SK-MEL-5 (cell line): ENCODE data around the gene DNAH10. TPM values are rescaled to one million over a fixed set of nuclear protein-coding genes. Genes with fewer than 3 reads are reported as not detected.
"Not testable (repeated sequence)": the region's sequence is repeated elsewhere in the genome, so short reads cannot be mapped to it uniquely, and the experiment has no call there.

Source experiments
- DNase-seq: peaks from one replicate; pipeline ENCODE4 v3.0.0-alpha.2; 2016; ENCODE audit warnings: low read depth, low spot score
- in situ Hi-C: cut with HindIII; loops from 2 replicates; pipeline ENCODE4 v1.10.0; 2016; ENCODE audit warnings: low sequenced_read_pairs, high pct_unique_total_duplicates, low pct_unique_long_range_greater_than_20kb
- total RNA-seq: library from RNA; depleted of rRNA; stranded (reverse); fragments of >200 nt; shearing (Covaris generic); gene quantifications from 2 replicates; pipeline ENCODE4 v1.2.3, GENCODE V29; 2014

Gene DNAH10
- total RNA-seq, 1 experiment from 2014 or later: 3.4 TPM

GRCh38 chr12:123942911-123943648 lies 181.0 kb downstream of the DNAH10 start:
- no peak for DNase-seq
- in situ Hi-C loops: no loop called here

- in situ Hi-C loops: no loop called here
- DNase-seq: no peak
Measured at GRCh38 chr12:123943816-123944215, 181.7 kb downstream of the DNAH10 start.

- no peak for DNase-seq
- in situ Hi-C loops: no loop called here
Measured at GRCh38 chr12:123944696-123945095, 182.6 kb downstream of the DNAH10 start.

- DNase-seq: no peak
- in situ Hi-C loops: no loop called here
Measured at GRCh38 chr12:123945287-123946151, 183.4 kb downstream of the DNAH10 start.

GRCh38 chr12:123946152-123946515 lies 184.0 kb downstream of the DNAH10 start:
- in situ Hi-C loops: no loop called here
- DNase-seq: no peak

GRCh38 chr12:123946516-123947505 lies 184.7 kb downstream of the DNAH10 start:
- in situ Hi-C loops, DNase-seq: not testable (repeated sequence)

- DNase-seq, in situ Hi-C loops: not testable (repeated sequence)
Measured at GRCh38 chr12:123947531-123947930, 185.4 kb downstream of the DNAH10 start.

- in situ Hi-C loops: no loop called here
- DNase-seq: no peak
Measured at GRCh38 chr12:123948401-123948795, 186.3 kb downstream of the DNAH10 start.

GRCh38 chr12:123948796-123949769 lies 187.0 kb downstream of the DNAH10 start:
- in situ Hi-C loops: no loop called here
- DNase-seq: no peak

GRCh38 chr12:123949770-123950165 lies 187.7 kb downstream of the DNAH10 start:
- in situ Hi-C loops: no loop called here
- no peak for DNase-seq

GRCh38 chr12:123950476-123951349 lies 188.6 kb downstream of the DNAH10 start:
- no peak for DNase-seq
- in situ Hi-C loops: no loop called here

GRCh38 chr12:123951467-123951866 lies 189.4 kb downstream of the DNAH10 start:
- DNase-seq: no peak
- in situ Hi-C loops: no loop called here

- in situ Hi-C loops: no loop called here
Measured at GRCh38 chr12:123952037-123952436, 189.9 kb downstream of the DNAH10 start.

GRCh38 chr12:123954647-123955350 lies 192.7 kb downstream of the DNAH10 start:
- no peak for DNase-seq
- in situ Hi-C loops: no loop called here

More at GRCh38 chr12:123952037-123952436, 189.9 kb downstream of the DNAH10 start:
- DNase-seq: no peak

- no peak for DNase-seq
- in situ Hi-C loops: no loop called here
Measured at GRCh38 chr12:123956249-123956648, 194.1 kb downstream of the DNAH10 start.
